ENCODE data around the gene MBP.

MBP gene

DNA sequence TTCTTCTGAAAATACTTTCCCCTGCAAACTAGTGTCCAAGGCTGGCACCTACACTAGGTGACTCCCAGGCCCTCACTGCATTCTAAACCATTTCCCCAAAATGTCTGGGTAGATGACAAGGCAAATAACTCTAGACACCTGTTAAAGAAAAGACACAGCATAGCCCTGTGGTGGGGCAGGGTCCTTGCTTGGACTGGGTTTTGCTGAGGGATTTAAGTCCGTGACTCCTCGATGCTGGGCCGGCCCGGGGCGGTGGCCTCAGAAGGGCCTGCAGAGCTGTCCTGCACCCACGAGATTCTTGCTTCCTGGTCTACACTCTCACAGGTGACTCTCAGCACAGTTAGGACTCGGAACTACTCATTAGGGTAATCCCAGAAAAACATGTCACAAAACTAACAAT is 55.2 kb downstream of the MBP start:
- H3K27ac ChIP-seq = no peak overlapping the region
- TF ChIP-seq, protein P1, sequence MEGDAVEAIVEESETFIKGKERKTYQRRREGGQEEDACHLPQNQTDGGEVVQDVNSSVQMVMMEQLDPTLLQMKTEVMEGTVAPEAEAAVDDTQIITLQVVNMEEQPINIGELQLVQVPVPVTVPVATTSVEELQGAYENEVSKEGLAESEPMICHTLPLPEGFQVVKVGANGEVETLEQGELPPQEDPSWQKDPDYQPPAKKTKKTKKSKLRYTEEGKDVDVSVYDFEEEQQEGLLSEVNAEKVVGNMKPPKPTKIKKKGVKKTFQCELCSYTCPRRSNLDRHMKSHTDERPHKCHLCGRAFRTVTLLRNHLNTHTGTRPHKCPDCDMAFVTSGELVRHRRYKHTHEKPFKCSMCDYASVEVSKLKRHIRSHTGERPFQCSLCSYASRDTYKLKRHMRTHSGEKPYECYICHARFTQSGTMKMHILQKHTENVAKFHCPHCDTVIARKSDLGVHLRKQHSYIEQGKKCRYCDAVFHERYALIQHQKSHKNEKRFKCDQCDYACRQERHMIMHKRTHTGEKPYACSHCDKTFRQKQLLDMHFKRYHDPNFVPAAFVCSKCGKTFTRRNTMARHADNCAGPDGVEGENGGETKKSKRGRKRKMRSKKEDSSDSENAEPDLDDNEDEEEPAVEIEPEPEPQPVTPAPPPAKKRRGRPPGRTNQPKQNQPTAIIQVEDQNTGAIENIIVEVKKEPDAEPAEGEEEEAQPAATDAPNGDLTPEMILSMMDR (conservative IDR thresholded peaks at IDR 0.05) = no peak
- TF ChIP-seq ZFX (IDR thresholded peaks at IDR 0.05) = no peak

DNA sequence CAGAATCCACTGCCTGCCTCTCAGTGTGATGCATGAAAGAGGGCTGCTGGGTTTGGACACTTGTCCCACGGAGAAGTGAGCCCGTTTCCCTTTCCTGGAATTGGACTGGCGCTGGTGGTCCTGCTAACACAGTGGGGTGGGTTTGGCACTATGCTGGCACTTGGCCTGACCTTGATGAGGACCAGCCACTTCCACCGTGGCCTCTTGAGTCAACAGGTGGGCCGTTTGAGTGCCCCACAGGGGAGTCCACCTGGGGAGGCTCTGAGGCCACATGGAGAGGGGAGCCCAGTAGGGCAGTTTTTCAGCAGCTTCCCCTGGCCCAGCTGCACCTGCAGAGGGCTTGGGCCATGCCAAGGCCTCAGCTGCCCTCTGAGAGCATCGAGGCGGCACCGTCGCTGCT is 56.5 kb downstream of the MBP start:
- H3K27ac ChIP-seq = no peak overlapping the region
- no peak for TF ChIP-seq ZFX (IDR thresholded peaks at IDR 0.05)

DNA sequence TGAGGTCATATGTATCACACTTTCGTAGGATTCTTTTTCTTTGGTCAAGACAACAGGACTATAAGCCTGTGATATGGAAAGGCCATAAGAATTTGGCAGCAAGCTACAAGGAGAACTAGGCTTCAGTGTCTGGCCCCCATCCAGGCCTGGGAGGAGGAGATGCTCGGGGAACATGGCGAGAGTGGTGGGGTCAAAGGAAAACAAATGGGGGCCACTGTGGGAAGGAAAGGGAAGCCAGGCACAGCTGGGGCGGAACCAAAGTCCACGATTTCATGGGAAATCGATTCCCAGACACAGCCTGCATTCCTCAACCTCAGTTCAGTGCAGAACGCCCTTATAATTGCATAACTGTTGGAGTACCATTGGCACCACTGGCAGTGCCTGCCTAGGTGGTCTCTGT is 58.2 kb downstream of the MBP start:
- peak overlapping the region; percentile 61 for H3K27ac ChIP-seq
- TF ChIP-seq ZFX (IDR thresholded peaks at IDR 0.05) = no peak
- TF ChIP-seq, protein P1 (conservative IDR thresholded peaks at IDR 0.05) = no peak

DNA sequence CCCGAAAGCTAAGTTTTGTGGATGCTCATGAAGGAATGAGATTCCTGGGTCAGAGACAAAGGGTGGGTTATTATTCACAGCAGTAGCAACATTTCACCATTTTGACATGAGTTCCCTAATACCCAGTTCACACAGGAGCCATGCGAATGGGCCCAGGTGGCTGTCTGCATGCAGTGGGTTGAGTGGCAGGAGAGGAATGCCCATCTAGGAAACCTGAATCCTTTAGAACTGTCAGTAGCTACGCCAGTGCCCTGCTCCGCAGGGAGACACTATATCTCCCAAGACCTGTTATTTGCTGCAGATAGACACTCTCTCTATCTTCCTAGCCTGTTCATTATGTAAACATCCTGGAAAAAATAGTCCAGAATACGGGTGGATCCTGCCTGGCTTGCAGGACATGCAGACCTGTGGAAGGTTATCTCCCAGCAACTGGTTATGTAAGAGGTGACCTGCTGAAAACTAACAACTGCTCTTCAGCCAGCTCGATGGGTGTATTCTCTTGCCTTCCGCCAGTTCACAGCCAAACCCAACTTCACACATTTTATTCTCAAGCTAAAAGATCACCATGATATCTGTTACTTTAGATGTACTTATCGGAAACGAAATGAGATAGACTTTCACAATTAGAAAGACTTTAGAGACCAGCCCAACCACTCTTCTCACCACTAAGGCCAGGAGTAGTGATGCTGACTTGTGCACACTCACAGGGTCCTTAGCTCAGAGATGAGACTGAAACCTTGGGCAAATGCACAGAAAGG is 59.1 kb downstream of the MBP start:
- TF ChIP-seq ZFX (IDR thresholded peaks at IDR 0.05) = no peak
- TF ChIP-seq, protein P1 (conservative IDR thresholded peaks at IDR 0.05) = no peak
- H3K27ac ChIP-seq = peak overlapping the region; percentile 61

DNA sequence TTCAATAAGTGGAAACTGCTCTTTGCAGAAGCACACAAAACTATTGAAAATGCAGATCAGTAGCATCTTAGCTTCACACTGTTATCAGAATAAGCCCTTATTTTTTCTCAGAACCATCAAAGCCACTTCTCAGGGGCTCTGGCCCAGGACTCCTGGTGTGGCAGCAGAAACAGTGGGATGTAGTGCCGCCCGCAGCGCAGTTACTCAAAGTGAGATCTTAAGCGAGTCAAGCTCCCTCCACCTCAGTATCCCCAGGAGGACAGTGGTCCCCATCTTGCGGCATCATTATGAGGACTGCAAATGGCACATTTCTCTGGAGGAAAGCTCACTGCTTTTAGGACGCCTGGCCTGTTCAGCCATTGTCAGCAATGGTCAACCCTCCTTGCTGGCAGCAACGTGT is 60.0 kb downstream of the MBP start:
- TF ChIP-seq, protein P1 (conservative IDR thresholded peaks at IDR 0.05) = no peak
- no peak for TF ChIP-seq ZFX (IDR thresholded peaks at IDR 0.05)
- no peak overlapping the region for H3K27ac ChIP-seq

DNA sequence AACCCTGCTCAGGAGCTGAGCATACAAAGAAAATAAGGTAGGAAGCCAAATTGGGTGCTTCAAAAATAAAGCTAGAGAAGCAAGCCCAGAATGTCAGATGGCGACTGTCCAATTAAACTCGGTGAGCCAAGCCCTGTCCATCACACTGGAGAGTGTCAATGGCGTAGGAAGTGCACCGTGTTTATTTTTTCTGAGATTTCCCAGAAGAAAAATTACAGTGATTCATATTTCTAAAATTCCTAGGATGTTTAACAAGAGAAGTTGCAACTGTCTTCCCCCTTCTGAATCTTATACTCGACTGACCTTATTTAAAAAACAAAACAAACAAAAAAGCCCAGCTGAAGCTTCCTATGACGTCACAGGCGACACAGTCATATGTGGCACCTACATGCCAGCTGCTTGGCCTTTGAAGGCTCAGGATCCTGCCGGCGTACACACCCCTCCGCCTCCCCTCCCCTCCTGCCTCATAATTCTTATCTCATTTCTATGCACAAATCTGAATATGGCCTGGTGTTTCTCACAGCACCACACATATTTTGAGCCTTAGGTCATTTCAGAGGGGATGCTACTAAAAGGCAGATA is 60.8 kb downstream of the MBP start:
- H3K27ac ChIP-seq = no peak overlapping the region
- no peak for TF ChIP-seq ZFX (IDR thresholded peaks at IDR 0.05)
- TF ChIP-seq, protein P1 (conservative IDR thresholded peaks at IDR 0.05) = no peak

DNA sequence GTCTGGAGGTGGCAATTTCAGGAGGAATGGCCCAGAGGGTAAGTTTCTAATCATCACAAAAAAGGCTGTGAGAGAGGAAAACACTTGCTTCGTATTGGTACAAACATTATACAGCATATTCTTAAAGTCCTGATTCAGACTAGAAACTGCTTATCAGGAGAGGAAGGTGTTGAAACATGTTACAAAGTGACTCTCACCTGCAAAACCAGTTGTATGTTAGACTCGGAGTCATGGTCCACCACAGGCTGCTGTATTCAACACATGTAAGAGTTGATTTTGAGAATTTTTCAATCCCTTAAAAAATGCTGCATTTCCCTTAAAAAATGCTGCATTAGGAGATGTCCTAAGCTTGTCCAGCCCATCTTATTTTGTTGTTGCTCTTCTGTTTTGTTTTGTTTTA is 61.5 kb downstream of the MBP start:
- no peak overlapping the region for H3K27ac ChIP-seq
- TF ChIP-seq ZFX (IDR thresholded peaks at IDR 0.05) = no peak
- TF ChIP-seq, protein P1 (conservative IDR thresholded peaks at IDR 0.05) = no peak

DNA sequence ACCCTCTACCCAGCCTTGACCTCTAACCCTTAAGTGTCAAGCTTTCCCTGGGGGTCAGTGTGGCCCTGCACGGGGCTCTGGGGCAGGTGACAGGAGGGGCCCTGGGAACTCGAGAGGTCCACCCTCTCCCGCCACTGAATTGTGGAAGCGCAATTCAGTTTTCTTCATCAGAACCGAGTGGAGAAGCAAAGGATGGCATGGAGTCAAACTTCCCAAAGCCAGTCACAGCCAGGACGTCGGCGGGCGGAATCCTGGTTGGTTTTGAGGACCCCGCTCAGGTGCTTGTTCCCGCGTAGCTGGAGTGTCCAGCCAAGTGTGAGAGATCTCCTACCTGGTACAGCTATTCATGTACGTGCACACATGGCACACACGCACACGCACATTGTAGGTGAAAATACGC is 62.0 kb downstream of the MBP start:
- H3K27ac ChIP-seq = no peak overlapping the region
- no peak for TF ChIP-seq ZFX (IDR thresholded peaks at IDR 0.05)
- TF ChIP-seq, protein P1 (conservative IDR thresholded peaks at IDR 0.05) = no peak

All from C4-2B (cell line).